CD14-positive monocyte (primary cell): Measurements from ENCODE around the gene SLC52A3. TPM values are rescaled to one million over a fixed set of nuclear protein-coding genes. Genes with fewer than 3 reads are reported as not detected.
A peak's percentile ranks its signal among the peaks of the same experiment; 100 is the strongest.

ENCODE experiments used
- DNase-seq, 3 donors: peaks; one replicate each; pipeline ENCODE4 v3.0.0-alpha.2; 2011 to 2022
- H2AFZ ChIP-seq: 2 replicates; pipeline ENCODE4 v1.6.0; 2012; ENCODE audit warnings: mild to moderate bottlenecking, low read depth, low read length, inconsistent platforms; ENCODE audit not compliant: insufficient read depth, poor library complexity, severe bottlenecking
- H3K27ac ChIP-seq, 2 donors: 1 replicate in 1 of 2; 2 replicates in 1 of 2; pipeline ENCODE4 v1.5.1; 2012 to 2013; ENCODE audit warnings: low read length in 2 of 2, control low read depth in 1 of 2, inconsistent platforms in 1 of 2, low read depth in 1 of 2, mild to moderate bottlenecking in 1 of 2
- H3K27me3 ChIP-seq, 2 donors: one replicate each; pipeline versions ENCODE4 v1.6.0 to v1.6.1; 2011 to 2013; ENCODE audit warnings: low read length in 2 of 2; ENCODE audit not compliant: control insufficient read depth in 2 of 2, insufficient read depth in 2 of 2
- H3K36me3 ChIP-seq, 2 donors: replicated peaks in 1 of 2; 1 replicate in 1 of 2; 2 replicates in 1 of 2; pipeline versions ENCODE4 v1.5.1 to v1.6.1; 2012 to 2013; ENCODE audit warnings: low read length in 2 of 2, control low read depth in 1 of 2, inconsistent platforms in 1 of 2, mild to moderate bottlenecking in 1 of 2; ENCODE audit not compliant: insufficient read depth in 2 of 2, control insufficient read depth in 1 of 2
- H3K4me1 ChIP-seq, 2 donors: 1 replicate in 1 of 2; 2 replicates in 1 of 2; pipeline versions ENCODE4 v1.5.1 to v1.6.1; 2012 to 2013; ENCODE audit warnings: low read length in 2 of 2, control low read depth in 1 of 2, inconsistent platforms in 1 of 2, mild to moderate bottlenecking in 1 of 2, moderate library complexity in 1 of 2; ENCODE audit not compliant: insufficient read depth in 2 of 2, control insufficient read depth in 1 of 2
- H3K4me2 ChIP-seq: replicated peaks from 2 replicates; pipeline ENCODE3; 2012; ENCODE audit warnings: low read length, moderate library complexity, mild to moderate bottlenecking; ENCODE audit not compliant: poor library complexity, severe bottlenecking; ENCODE audit errors: extremely low read depth
- H3K4me3 ChIP-seq, 3 experiments: fragments of 200-600 bp in 1 of 3; sonication (generic) in 1 of 3; replicated peaks in 1 of 3; 1 replicate in 2 of 3; 2 replicates in 1 of 3; pipeline ENCODE4 v1.5.1; 2011 to 2013; ENCODE audit warnings: low read length in 3 of 3, mild to moderate bottlenecking in 3 of 3, control low read depth in 2 of 3, low read depth in 2 of 3, inconsistent platforms in 1 of 3, moderate library complexity in 1 of 3
- H3K79me2 ChIP-seq: 2 replicates; pipeline ENCODE4 v1.6.0; 2012; ENCODE audit warnings: mild to moderate bottlenecking, control low read depth, inconsistent platforms, low read length, moderate library complexity; ENCODE audit not compliant: insufficient read depth
- H3K9ac ChIP-seq: 2 replicates; pipeline ENCODE4 v1.6.0; 2017; ENCODE audit warnings: low read length, mild to moderate bottlenecking; ENCODE audit not compliant: insufficient read depth, poor library complexity, severe bottlenecking
- H3K9me3 ChIP-seq, 2 donors: replicated peaks in 1 of 2; 1 replicate in 1 of 2; 2 replicates in 1 of 2; pipeline versions ENCODE4 v1.5.1 to v1.6.1; 2012 to 2013; ENCODE audit warnings: low read length in 2 of 2, control low read depth in 1 of 2; ENCODE audit not compliant: control insufficient read depth in 1 of 2, insufficient read depth in 1 of 2
- H4K20me1 ChIP-seq: 2 replicates; pipeline ENCODE4 v1.6.0; 2012; ENCODE audit warnings: mild to moderate bottlenecking, low read length, control low read depth, moderate library complexity; ENCODE audit not compliant: insufficient read depth
- H3K27ac Mint-ChIP-seq, 7 donors: one replicate each; pipeline ENCODE4 v1.8.0; 2020; ENCODE audit warnings: mild to moderate bottlenecking in 7 of 7, mixed read lengths in 7 of 7, moderate library complexity in 6 of 7, inconsistent platforms in 2 of 7
- H3K27me3 Mint-ChIP-seq, 3 donors: one replicate each; pipeline ENCODE4 v1.8.0; 2021 to 2022; ENCODE audit warnings: low read depth in 3 of 3, mild to moderate bottlenecking in 3 of 3, mixed read lengths in 3 of 3, moderate library complexity in 3 of 3, inconsistent platforms in 1 of 3
- H3K36me3 Mint-ChIP-seq, 2 donors: one replicate each; pipeline ENCODE4 v1.8.0; 2020; ENCODE audit warnings: mixed read lengths in 2 of 2, inconsistent platforms in 1 of 2, mild to moderate bottlenecking in 1 of 2
- H3K4me1 Mint-ChIP-seq: one replicate; pipeline ENCODE4 v1.8.0; 2020; ENCODE audit warnings: mild to moderate bottlenecking, mixed read lengths
- H3K4me3 Mint-ChIP-seq, 2 donors: one replicate each; pipeline ENCODE4 v1.8.0; 2020; ENCODE audit warnings: mild to moderate bottlenecking in 2 of 2, mixed read lengths in 2 of 2, moderate library complexity in 1 of 2
- H3K9me3 Mint-ChIP-seq, 7 donors: one replicate each; pipeline ENCODE4 v1.8.0; 2020 to 2022; ENCODE audit warnings: mixed read lengths in 7 of 7, mild to moderate bottlenecking in 6 of 7, moderate library complexity in 6 of 7, inconsistent platforms in 2 of 7
- WGBS: methylation state at CpG from one replicate; pipeline ENCODE4 v1.1.5; 2013; ENCODE audit warnings: missing lambda C conversion rate; ENCODE audit not compliant: insufficient coverage; 5-methylcytosine and 5-hydroxymethylcytosine counted together
- intact Hi-C, 2 donors: fragments of 100-400 bp; cut with micrococcal nuclease; formaldehyde crosslinking; loops; one replicate each; pipeline versions ENCODE4 v1.15.0 to v1.15.1; 2023
- polyA minus RNA-seq: library from RNA; depleted of rRNA, polyadenylated mRNA; stranded (reverse); fragments of >200 nt; gene quantifications from 2 replicates; pipeline ENCODE4 v1.2.3, GENCODE V29; 2012
- polyA plus RNA-seq, 3 donors: library from polyadenylated mRNA; depleted of rRNA in 1 of 3; unstranded in 2 of 3; stranded (reverse) in 1 of 3; fragments of 300-500 nt in 2 of 3; fragments of >200 nt in 1 of 3; fragmentation: Illumina TruSeq in 2 of 3; gene quantifications; 1 replicate in 2 of 3; 2 replicates in 1 of 3; pipeline ENCODE4 v1.2.3, GENCODE V29; 2012 to 2021
- total RNA-seq, 12 experiments: library from RNA in 1 of 12; stranded (reverse) in 1 of 12; fragments of 120-200 nt in 1 of 12; gene quantifications; one replicate each; pipeline ENCODE4 v1.2.4 and lab custom pipeline; 2013 to 2026; ENCODE audit warnings: mixed read lengths in 6 of 12, inconsistent platforms in 1 of 12
- TF ChIP-seq, protein P1 (sequence below): fragments of 200-600 bp; IDR thresholded peaks from one replicate; pipeline ENCODE4 v1.8.0; 2022; ENCODE audit warnings: antibody characterized with exemption, mild to moderate bottlenecking

The SLC52A3 gene
- total RNA-seq (2013) = not detected
- polyA plus RNA-seq (not detected), polyA minus RNA-seq (not detected in 2 replicates), total RNA-seq (lab: John Stamatoyannopoulos, UW) (0 to 0.92 (median 0) reads per million in 11 experiments)

DNA sequence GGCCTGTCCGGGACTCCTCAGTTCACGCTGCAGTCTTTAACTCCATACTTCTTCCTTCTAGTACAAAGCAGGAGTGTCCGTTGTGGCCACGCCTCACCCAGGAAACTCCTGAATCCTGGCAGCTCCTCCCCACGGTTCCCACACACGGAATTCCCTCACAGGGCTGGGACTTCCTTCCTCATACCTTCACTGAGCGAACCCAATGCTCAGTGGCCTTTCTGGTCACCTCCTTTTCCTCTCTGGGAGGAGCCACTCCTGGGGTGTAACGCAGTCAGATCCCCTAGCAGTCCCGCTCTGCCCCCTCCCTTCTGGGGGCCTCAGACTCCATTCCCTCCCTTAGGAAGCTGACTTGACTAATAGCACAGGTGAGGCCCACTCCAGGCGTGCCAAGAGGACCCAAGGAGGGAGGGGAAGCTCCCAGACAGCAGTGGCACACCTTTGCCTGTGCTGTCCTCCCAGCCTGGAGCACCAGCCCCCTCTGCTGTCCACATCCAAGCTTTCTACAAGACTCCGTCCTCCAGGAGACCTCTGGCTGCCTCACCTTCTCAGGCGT lies at the start of gene SLC52A3:
SLC52A3 (minus strand) TSS at position 75 of the 553 bp plus-strand sequence. CDS start 2,726 bp downstream, outside the sequence.
- no peak within 1 kb of the TSS for H3K27ac ChIP-seq
- H3K27ac Mint-ChIP-seq = peak within 1 kb of the TSS in 1 of 7 donors; percentile 4
- H3K4me3 ChIP-seq = no peak within 1 kb of the TSS
- H3K9ac ChIP-seq = peak within 1 kb of the TSS; percentile 1
- DNase-seq = no peak
- TF ChIP-seq, protein P1, sequence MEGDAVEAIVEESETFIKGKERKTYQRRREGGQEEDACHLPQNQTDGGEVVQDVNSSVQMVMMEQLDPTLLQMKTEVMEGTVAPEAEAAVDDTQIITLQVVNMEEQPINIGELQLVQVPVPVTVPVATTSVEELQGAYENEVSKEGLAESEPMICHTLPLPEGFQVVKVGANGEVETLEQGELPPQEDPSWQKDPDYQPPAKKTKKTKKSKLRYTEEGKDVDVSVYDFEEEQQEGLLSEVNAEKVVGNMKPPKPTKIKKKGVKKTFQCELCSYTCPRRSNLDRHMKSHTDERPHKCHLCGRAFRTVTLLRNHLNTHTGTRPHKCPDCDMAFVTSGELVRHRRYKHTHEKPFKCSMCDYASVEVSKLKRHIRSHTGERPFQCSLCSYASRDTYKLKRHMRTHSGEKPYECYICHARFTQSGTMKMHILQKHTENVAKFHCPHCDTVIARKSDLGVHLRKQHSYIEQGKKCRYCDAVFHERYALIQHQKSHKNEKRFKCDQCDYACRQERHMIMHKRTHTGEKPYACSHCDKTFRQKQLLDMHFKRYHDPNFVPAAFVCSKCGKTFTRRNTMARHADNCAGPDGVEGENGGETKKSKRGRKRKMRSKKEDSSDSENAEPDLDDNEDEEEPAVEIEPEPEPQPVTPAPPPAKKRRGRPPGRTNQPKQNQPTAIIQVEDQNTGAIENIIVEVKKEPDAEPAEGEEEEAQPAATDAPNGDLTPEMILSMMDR = no peak
- H3K27me3 Mint-ChIP-seq = peaks cover 3 to 19% (median 5%) of the 10 kb centered on the region in 3 donors
- H3K79me2 ChIP-seq = no peaks in the 10 kb centered on the region
- H3K9me3 Mint-ChIP-seq = peaks cover 0 to 4% (median 2%) of the 10 kb centered on the region in 7 donors
- H4K20me1 ChIP-seq = no peaks in the 10 kb centered on the region
- no peaks in the 10 kb centered on the region for H3K9me3 ChIP-seq
- 29% methylated on average over 11 of the region's 12 CpGs for WGBS
- no peaks in the 10 kb centered on the region for H3K36me3 ChIP-seq
- peak within 1 kb of the TSS in 1 of 2 donors; percentile 64 for H3K4me3 Mint-ChIP-seq
- H2AFZ ChIP-seq = peak within 1 kb of the TSS; percentile 46
- H3K4me1 Mint-ChIP-seq = no peaks in the 10 kb centered on the region
- no peaks in the 10 kb centered on the region for H3K36me3 Mint-ChIP-seq
- no peaks in the 10 kb centered on the region for H3K4me1 ChIP-seq
- intact Hi-C loops = no loop called here
- H3K4me2 ChIP-seq = no peak within 1 kb of the TSS
- no peaks in the 10 kb centered on the region for H3K27me3 ChIP-seq

DNA sequence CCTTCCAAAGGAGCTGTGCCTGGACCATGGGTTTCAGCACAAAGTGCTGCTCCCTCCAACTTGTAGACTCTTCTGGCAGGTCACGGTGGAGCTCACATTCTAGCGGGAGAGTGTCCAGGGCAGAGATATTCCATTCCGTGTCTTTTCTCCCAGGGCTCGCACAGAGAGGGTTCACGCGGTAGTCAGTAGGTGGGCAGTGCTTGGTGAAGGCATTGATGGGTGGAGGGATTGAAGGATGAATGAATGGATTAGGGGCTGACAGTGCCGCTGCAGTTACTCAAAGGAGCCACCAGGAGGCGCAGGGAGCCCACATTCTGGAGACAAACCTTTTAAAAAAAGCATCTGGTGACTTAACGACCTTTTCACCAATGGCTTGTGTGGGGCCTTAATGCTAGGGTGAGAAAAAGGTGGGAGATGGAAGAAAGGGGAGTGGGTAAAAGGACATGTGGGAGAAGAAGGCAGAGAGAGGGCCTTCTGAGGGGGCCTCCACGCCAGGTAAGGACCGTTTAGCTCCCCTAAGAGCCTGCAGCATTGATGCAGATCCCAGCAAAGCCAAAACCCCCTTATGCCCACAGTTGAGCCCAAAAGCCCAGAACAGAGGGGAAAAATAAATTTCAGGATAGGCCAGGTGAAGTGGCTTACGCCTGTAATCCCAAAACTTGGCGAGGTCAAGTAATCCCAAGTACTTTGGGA lies 47.8 kb upstream of the SLC52A3 start:
- H3K36me3 ChIP-seq = no peaks in the 10 kb centered on the region
- H3K4me1 Mint-ChIP-seq = peaks cover 9% of the 10 kb centered on the region
- 12% methylated on average over 9 of the region's 13 CpGs for WGBS
- H3K4me1 ChIP-seq = peaks cover 0 to 3% of the 10 kb centered on the region in 2 donors
- H3K27ac Mint-ChIP-seq = no peak overlapping the region
- peaks cover 6 to 13% (median 8%) of the 10 kb centered on the region in 3 donors for H3K27me3 Mint-ChIP-seq
- no peak overlapping the region for H3K9ac ChIP-seq
- H3K79me2 ChIP-seq = no peaks in the 10 kb centered on the region
- no peak overlapping the region for H3K4me3 Mint-ChIP-seq
- no peak overlapping the region for H3K4me2 ChIP-seq
- H3K9me3 ChIP-seq = no peaks in the 10 kb centered on the region
- no peaks in the 10 kb centered on the region for H3K27me3 ChIP-seq
- DNase-seq = peak; percentile 48 to 66 (median 59)
- H3K27ac ChIP-seq = no peak overlapping the region
- TF ChIP-seq, protein P1 = peak; percentile 96
- no peaks in the 10 kb centered on the region for H3K36me3 Mint-ChIP-seq
- no peaks in the 10 kb centered on the region for H4K20me1 ChIP-seq
- intact Hi-C loops = loop anchor here (1.0 to 5.0 kb wide), 5 partner anchors 46 to 293 kb away; no protein-coding TSS in a partner anchor
- no peak overlapping the region for H3K4me3 ChIP-seq
- no peak overlapping the region for H2AFZ ChIP-seq
- no peaks in the 10 kb centered on the region for H3K9me3 Mint-ChIP-seq
